Right lobe of liver (tissue), 6 donors: ENCODE measurements around the gene TP53. TPM values are rescaled to one million over a fixed set of nuclear protein-coding genes. Genes with fewer than 3 reads are reported as not detected.

Experiments
- ATAC-seq, 4 donors: fragments of 200-7000 bp; cut with Tn5 transposase; one replicate each; pipeline ENCODE4 v1.9.1; 2020; ENCODE audit warnings: mild to moderate bottlenecking in 4 of 4, moderate library complexity in 4 of 4
- DNase-seq, 3 donors: peaks; one replicate each; pipeline ENCODE4 v3.0.0-alpha.2; 2020
- H3K27ac ChIP-seq, 3 donors: fragments of 200-600 bp; one replicate each; pipeline ENCODE4 v1.8.0; 2022
- H3K27me3 ChIP-seq, 2 donors: fragments of 200-600 bp; one replicate each; pipeline ENCODE4 v1.8.0; 2022
- H3K36me3 ChIP-seq, 4 donors: fragments of 200-600 bp; sonication (generic) in 1 of 4; one replicate each; pipeline versions ENCODE4 v1.5.1 to v1.8.0; 2017 to 2022; ENCODE audit warnings: control low read depth in 1 of 4
- H3K4me1 ChIP-seq, 4 donors: fragments of 200-600 bp; sonication (generic) in 1 of 4; one replicate each; pipeline versions ENCODE4 v1.5.1 to v1.8.0; 2017 to 2022; ENCODE audit warnings: control low read depth in 1 of 4
- H3K4me3 ChIP-seq, 3 donors: fragments of 200-600 bp; one replicate each; pipeline ENCODE4 v1.8.0; 2022
- H3K9me3 ChIP-seq, 4 donors: fragments of 200-600 bp; sonication (generic) in 1 of 4; one replicate each; pipeline versions ENCODE4 v1.5.1 to v1.8.0; 2017 to 2022; ENCODE audit warnings: control low read depth in 1 of 4
- POLR2A ChIP-seq: fragments of 450-650 bp; IDR thresholded peaks from one replicate; pipeline ENCODE4 v1.6.1; 2017; ENCODE audit warnings: antibody characterized with exemption, mild to moderate bottlenecking
- WGBS: methylation state at CpG from one replicate; pipeline ENCODE4 v1.1.6; 2018; ENCODE audit warnings: low coverage, low lambda C conversion rate; ENCODE audit not compliant: insufficient coverage; ENCODE audit errors: missing lambda C conversion rate; 5-methylcytosine and 5-hydroxymethylcytosine counted together
- intact Hi-C, 2 donors: fragments of 100-400 bp; cut with DNase I; formaldehyde crosslinking; loops; one replicate each; pipeline versions ENCODE4 v1.11.2 to v1.14.1; 2022
- total RNA-seq, 6 experiments: library from RNA; depleted of rRNA in 2 of 6; stranded (reverse); fragments of >200 nt in 2 of 6; fragmentation: NEBNext Ultra II Directional in 3 of 6; extraction: Animal tissue kit (Norgen Biotek cat#: 25700) in 3 of 6; gene quantifications; one replicate each; pipeline versions ENCODE4 v1.1.0 to v1.2.4, GENCODE V29; 2016 to 2023
- TF ChIP-seq, protein P1 (sequence below), 4 donors: fragments of 200-600 bp in 3 of 4; fragments of 450-650 bp in 1 of 4; IDR thresholded peaks; one replicate each; pipeline versions ENCODE4 v1.5.1 to v1.8.0; 2016 to 2022; ENCODE audit warnings: antibody characterized with exemption in 4 of 4, mild to moderate bottlenecking in 2 of 4
- donor health status: DM: no; HTN: yes; CAD: no.
- donor health status: DM: no; HTN: no; CAD: no.
- donor health status: DM: no; HTN: no; CAD: no.
- donor health status: DM: no; HTN: yes; CAD: no.
- donor health status: DM: no; HTN: yes; CAD: no.

Gene TP53
- total RNA-seq, 6 experiments from 2014 or later = 12.9 to 30.0 (median 23.0) TPM

DNA sequence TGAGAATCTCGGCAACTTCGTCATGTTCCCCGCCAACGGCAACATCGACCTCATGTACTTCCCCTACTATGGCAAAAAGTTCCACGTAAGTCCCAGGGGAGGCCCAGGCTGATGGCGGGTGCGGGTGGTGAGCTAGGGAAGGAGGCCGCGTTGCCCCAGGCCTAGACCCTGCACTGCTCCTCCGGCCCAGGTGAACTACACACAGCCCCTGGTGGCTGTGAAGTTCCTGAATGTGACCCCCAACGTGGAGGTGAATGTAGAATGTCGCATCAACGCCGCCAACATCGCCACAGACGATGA lies 31.8 kb downstream of the TP53 start:
- TF ChIP-seq, protein P1, sequence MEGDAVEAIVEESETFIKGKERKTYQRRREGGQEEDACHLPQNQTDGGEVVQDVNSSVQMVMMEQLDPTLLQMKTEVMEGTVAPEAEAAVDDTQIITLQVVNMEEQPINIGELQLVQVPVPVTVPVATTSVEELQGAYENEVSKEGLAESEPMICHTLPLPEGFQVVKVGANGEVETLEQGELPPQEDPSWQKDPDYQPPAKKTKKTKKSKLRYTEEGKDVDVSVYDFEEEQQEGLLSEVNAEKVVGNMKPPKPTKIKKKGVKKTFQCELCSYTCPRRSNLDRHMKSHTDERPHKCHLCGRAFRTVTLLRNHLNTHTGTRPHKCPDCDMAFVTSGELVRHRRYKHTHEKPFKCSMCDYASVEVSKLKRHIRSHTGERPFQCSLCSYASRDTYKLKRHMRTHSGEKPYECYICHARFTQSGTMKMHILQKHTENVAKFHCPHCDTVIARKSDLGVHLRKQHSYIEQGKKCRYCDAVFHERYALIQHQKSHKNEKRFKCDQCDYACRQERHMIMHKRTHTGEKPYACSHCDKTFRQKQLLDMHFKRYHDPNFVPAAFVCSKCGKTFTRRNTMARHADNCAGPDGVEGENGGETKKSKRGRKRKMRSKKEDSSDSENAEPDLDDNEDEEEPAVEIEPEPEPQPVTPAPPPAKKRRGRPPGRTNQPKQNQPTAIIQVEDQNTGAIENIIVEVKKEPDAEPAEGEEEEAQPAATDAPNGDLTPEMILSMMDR (IDR thresholded peaks at IDR 0.05) = no peak
- TF ChIP-seq POLR2A = no peak
- intact Hi-C loops = no loop called here
- Histone ChIP-seq H3K27ac (no peak overlapping the region), H3K4me3 (no peak overlapping the region), H3K9me3 (no peaks in the 10 kb centered on the region), H3K4me1 (peaks cover 0 to 9% (median 4%) of the 10 kb centered on the region in 4 donors), H3K27me3 (no peaks in the 10 kb centered on the region), H3K36me3 (no peaks in the 10 kb centered on the region)
- no peak for ATAC-seq
- DNase-seq = no peak
- WGBS = no CpG with 5 or more reads among the region's 17 CpGs

DNA sequence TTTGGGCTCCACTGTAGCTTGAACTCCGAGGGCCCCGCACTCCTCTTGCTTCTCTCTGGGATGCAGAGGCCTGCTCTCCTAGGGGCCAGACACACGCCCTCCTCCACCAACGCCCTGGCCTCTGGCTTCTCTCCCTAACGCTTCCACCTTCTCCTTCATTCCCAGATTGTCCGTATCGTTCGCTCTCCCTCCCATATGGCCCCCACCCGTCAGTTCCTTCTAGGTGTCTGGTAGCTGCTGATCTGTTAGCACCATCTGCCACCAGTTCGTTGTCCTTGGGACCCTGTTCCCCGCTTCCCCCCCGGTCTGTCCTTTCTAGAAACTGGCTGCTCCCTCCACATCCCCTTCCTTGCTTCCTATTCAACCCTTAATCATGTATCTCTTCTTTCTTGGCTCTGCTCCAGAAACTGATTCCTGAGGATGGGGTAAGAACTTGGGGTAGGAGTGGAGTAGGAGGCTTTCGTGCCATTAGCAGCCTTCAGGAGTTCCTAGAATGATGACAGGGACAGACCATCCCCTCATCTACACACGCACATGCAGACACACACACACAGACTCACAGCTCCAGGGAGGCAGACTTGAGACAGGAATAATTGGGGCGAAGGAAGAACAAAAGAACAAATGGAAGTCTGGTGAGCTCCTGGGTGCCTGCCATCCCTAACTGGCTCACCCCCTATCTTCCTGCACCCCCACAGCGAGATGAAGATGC lies 32.3 kb downstream of the TP53 start:
- H3K4me1 ChIP-seq = peaks cover 0 to 13% (median 4%) of the 10 kb centered on the region in 4 donors
- no peak overlapping the region for H3K27ac ChIP-seq
- TF ChIP-seq, protein P1 (IDR thresholded peaks at IDR 0.05) = no peak
- intact Hi-C loops = no loop called here
- H3K27me3 ChIP-seq = no peaks in the 10 kb centered on the region
- H3K4me3 ChIP-seq = no peak overlapping the region
- H3K36me3 ChIP-seq = no peaks in the 10 kb centered on the region
- WGBS = 80% methylated on average over 15 of the region's 16 CpGs
- DNase-seq (no peak), ATAC-seq (no peak)
- H3K9me3 ChIP-seq = no peaks in the 10 kb centered on the region

DNA sequence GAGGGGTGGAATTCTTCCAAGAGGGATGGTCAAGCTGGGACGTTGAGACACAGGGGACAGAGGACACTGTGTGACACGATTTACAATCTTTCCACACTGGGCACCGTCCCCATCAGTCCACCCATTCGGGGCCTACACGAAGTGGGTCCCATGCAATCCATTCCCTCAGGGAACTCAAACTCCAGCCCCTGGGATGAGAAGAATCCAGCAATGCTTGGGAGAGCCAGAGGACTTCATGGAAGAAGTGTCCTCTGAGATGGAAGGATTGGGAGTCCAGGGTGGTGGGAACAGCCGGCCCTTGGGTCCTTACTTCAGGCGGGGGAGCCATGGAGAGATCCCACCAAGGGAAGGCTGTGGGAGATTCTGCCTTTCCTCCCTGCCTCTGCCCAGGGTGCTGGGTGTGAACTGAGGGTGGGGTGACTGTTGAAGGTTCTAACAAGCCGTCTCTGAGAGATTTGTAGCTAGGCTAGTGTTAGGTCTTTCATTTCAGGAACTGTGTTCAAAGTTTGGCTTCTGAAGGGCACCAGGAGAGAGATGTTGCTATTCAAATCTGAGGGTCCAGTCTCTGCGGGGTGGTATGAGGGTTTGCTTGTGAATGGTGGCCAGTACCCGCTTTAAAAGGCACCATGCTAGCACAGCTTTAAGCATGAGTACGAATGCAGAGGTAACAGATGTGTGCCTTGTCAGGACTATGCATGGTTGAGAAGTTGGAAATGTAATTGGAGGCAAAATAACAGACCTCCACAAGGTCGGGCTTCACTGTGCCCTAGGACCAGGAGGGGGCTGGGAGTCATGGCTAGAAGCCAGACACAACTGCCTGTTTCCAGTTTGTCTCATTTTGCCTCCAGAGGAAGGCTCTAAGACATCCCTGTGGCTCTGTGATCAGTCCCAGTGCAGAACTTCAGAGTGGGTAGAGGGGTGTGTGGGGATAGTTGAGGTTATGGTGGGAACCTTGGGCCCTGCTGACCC lies 34.6 kb downstream of the TP53 start:
- no peak for DNase-seq
- intact Hi-C loops = no loop called here
- no peak for TF ChIP-seq POLR2A
- TF ChIP-seq, protein P1 (IDR thresholded peaks at IDR 0.05) = no peak
- 81% methylated on average over 5 of the region's 12 CpGs for WGBS
- Histone ChIP-seq H3K27ac (no peak overlapping the region), H3K9me3 (no peaks in the 10 kb centered on the region), H3K4me1 (peaks cover 0 to 13% (median 4%) of the 10 kb centered on the region in 4 donors), H3K27me3 (no peaks in the 10 kb centered on the region), H3K36me3 (no peaks in the 10 kb centered on the region), H3K4me3 (no peak overlapping the region)
- ATAC-seq = no peak

- 10% methylated on average over 16 of the region's 54 CpGs for WGBS
- TF ChIP-seq, protein P1 (IDR thresholded peaks at IDR 0.05) = no peak
- no peak for TF ChIP-seq POLR2A
- H3K4me1 ChIP-seq = peaks cover 0 to 13% (median 4%) of the 10 kb centered on the region in 4 donors
- peak in 1 of 4 donors; percentile 11 for ATAC-seq
- no peaks in the 10 kb centered on the region for H3K9me3 ChIP-seq
- no peak overlapping the region for H3K27ac ChIP-seq
- no peaks in the 10 kb centered on the region for H3K36me3 ChIP-seq
- no peak for DNase-seq
- H3K27me3 ChIP-seq = no peaks in the 10 kb centered on the region
- intact Hi-C loops = no loop called here
- peak overlapping the region; percentile 32 to 48 (median 46) for H3K4me3 ChIP-seq
Observed at GRCh38 chr17:7651665-7652387, 35.5 kb downstream of the TP53 start.
